Astrocyte of the cerebellum (primary cell): ENCODE measurements around the gene ADAMTS8.

Source experiments
- DNase-seq: peaks from one replicate; pipeline ENCODE4 v3.0.0-alpha.2; 2011; ENCODE audit warnings: low read depth
- H3K4me3 ChIP-seq: 2 replicates; pipeline ENCODE4 v1.5.1; 2011; ENCODE audit warnings: mild to moderate bottlenecking, low read depth, low read length, moderate library complexity
- in situ Hi-C: cut with HindIII; loops from 2 replicates; pipeline ENCODE4 v1.10.0; 2017; ENCODE audit warnings: low sequenced_read_pairs
- TF ChIP-seq, protein P1 (sequence below): IDR thresholded peaks from 2 replicates; pipeline ENCODE4 v1.5.1; 2012; ENCODE audit warnings: low read length, low read depth, moderate library complexity, mild to moderate bottlenecking; ENCODE audit errors: missing control alignments

ADAMTS8 gene

DNA sequence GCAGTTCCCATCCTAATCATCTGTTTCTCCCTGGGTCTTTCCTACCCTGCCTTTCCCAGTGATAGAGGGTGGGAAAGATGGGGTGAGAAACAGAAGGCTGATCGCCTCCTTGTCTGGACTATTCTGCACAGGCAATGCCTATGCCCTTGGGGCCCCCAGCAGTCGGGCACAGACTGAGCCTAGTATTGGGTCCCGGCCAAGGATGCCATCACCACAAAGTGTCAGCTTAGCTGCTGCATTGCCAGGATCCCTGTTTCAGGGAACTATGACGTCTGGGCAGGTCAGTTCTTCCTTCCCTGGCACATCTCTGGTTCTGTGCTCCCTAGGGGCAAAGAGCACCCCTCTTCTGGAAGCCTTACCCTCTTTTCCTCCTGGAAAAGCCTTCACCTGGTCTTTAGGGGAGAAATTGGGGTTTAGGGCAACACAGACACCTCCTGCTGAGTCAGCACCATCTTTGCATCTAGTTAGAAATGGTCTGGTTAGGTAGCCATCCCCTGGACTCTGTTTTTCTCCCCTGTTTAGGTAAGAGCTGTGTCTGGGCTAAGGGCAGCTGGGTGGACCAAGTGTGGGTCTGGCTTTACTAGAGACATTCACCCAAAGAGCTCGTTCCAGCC lies 2.1 kb downstream of the ADAMTS8 start:
- DNase-seq: no peak
- in situ Hi-C loops: no loop called here
- H3K4me3 ChIP-seq: no peak overlapping the region
- TF ChIP-seq, protein P1, sequence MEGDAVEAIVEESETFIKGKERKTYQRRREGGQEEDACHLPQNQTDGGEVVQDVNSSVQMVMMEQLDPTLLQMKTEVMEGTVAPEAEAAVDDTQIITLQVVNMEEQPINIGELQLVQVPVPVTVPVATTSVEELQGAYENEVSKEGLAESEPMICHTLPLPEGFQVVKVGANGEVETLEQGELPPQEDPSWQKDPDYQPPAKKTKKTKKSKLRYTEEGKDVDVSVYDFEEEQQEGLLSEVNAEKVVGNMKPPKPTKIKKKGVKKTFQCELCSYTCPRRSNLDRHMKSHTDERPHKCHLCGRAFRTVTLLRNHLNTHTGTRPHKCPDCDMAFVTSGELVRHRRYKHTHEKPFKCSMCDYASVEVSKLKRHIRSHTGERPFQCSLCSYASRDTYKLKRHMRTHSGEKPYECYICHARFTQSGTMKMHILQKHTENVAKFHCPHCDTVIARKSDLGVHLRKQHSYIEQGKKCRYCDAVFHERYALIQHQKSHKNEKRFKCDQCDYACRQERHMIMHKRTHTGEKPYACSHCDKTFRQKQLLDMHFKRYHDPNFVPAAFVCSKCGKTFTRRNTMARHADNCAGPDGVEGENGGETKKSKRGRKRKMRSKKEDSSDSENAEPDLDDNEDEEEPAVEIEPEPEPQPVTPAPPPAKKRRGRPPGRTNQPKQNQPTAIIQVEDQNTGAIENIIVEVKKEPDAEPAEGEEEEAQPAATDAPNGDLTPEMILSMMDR: no peak

DNA sequence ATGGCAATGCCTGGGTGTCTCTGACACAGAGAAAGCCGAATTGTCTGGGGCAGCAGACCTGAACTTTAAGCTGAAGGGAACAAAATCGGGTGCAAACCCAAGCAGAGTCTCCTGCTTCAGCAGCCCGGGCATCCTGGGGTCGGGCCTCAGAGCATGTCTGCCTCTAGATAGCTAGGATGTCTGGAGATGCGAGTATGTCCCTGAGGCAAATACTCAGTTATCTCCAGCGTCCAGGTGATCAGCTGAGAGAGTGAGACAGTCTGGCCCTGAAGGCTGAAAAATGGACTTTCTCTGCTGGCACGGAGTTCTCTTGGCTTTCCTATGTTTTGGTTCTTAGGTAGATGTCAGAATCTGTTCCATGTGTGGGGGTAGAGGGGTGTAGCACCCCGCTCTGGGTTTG lies 3.3 kb downstream of the ADAMTS8 start:
- TF ChIP-seq, protein P1: no peak
- DNase-seq: no peak
- in situ Hi-C loops: no loop called here
- no peak overlapping the region for H3K4me3 ChIP-seq

DNA sequence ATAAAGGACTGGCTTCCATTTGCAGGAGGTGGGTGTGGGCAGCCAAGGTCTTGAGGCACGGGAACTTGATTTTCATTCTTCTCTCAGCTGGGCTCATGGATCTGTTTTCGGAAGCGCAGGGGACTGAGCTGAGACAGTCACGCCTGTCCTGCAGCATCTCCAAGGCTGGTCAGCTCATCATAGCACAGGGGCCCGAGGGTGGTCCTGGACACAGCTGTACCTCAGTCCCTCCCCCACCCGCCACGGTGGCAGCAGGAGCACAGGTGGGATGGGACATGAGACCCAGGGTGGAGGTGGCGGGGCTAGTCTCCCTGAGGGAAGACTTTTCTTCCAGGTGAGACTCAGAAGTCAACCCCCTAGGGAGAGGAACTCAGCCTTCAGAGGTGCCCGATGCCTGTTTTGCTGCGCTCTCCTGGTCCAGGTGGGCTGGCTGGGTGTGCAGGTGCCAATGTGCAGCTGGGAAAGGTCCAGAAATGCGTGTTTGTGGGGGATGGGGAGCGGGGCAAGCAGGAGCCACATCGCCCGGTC lies 3.7 kb downstream of the ADAMTS8 start:
- DNase-seq: no peak
- in situ Hi-C loops: no loop called here
- TF ChIP-seq, protein P1: no peak
- no peak overlapping the region for H3K4me3 ChIP-seq

DNA sequence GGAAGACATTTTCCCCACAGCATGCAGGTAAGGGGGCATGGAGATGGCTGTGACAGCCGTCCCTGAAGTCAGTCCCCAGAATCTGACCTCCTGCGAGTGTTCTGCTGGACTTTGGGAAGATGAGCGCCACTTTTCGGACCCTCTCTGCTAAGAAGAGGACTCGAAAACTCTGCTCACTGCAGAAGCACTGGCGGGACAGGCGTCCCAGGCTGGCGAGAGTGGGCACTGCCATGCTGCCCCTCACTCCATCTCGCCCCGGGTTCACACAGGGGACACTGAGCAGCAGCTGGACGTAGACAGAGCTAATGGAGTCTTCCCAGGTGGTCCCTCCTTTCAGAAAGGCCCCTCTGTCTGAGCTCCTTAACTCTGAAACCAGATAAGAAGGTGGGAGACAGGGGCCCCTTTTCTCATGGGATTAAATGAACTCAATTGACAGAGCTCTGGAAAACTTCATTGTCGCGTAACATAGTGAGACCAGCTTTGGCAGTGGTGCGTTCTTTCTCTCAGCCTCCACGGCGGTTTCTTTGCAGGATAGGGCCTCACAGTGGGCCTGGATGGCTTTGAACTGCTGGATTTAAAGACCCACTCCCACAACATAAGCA lies 4.8 kb downstream of the ADAMTS8 start:
- no peak overlapping the region for H3K4me3 ChIP-seq
- no peak for DNase-seq
- in situ Hi-C loops: no loop called here
- TF ChIP-seq, protein P1: no peak

DNA sequence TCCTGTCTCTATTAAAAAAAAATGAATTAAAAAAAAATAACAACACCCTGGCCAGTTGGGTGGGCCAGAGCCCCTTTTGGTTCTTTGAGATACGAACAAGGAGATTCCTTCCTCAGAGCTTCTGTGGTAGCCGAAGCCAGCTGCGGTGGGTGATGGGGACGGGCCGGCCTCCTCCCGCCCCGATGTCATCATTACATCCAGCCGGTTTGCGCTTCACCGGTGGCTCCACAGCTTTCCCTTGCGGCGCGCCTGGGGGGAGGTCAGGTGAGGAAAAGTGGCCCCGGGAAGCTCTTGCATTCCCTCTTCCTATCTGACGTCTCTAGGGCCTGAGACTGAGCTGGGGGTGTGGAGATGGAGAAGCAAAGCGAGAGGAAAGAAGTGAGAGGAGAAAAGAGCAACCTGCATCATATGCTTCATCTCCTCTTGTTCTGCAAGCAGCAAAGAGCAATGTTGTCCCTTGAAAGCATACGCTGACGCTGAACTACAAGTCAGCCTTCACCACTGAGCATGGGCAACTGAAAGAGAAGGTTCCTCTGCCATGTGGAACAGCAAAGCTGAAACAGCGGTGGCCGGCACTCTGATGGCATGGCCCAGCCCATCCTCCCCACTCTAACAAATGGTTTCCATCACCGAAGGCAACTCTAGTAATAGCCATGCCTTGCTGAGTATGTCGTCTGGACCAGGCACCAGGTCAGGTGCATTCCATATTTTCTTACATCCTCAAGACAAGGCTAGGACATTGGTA lies 6.0 kb downstream of the ADAMTS8 start:
- in situ Hi-C loops: no loop called here
- TF ChIP-seq, protein P1: no peak
- no peak overlapping the region for H3K4me3 ChIP-seq
- DNase-seq: no peak

DNA sequence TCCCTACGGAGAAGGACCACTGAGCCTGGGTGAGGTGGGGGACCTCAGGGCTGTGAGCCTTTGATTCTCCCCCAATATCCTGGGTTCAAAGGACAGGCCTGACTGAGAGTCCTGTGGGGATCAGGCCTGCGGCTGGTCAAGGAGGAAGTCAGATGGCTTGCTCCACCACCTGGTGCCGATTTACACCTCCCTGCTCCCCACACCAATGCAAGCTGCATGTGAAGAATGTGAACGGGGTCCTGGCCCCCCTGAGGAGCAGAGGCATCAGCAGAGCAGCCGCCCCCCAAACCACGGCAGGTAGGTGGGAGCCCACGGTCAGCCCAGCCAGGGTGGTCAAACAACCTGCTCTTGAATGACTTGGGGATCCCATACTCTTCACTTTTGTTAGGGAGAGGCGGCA lies 6.7 kb downstream of the ADAMTS8 start:
- TF ChIP-seq, protein P1: no peak
- no peak for DNase-seq
- H3K4me3 ChIP-seq: no peak overlapping the region
- in situ Hi-C loops: no loop called here
